Measurements from ENCODE around the gene PIMREG. TPM values are rescaled to one million over a fixed set of nuclear protein-coding genes. Genes with fewer than 3 reads are reported as not detected.

PIMREG gene
- total and polyA plus RNA-seq, 4 donors = 0.35 to 3.0 (median 0.71) TPM

DNA sequence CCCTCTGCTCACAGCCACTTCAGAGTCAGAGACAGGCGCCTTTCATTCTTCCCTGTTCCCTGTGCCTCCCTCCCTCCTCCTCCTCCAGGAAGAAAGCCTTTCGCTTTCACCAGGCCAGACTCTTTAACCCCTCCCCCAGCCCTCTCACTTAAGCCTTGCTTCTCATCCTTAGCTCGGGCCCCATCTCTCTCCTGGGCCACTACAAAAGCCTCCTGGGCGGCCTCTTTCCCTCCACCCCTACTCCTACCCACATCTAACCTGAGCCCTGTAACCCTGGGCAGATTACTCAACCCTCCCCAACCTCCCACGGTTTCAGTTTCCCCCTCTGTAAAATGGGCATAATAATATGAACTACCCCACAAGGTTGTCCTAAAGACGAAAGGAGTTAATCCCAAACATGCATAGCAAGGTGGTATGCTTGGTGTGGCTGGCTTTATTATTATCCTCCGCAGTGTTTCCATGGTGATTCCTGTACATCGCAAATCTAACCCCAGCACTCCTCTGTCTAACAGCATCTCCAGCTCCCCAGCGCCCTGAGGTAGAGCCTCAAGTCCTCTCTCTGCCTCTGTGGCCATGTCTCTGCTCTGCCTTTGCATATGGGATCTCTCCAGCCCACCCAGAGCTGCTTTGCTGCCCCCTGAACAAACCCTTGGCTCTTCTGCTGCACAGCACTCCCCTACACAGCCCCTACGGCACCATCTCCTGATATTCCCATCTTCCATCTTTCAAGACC, 17.7 kb downstream of the PIMREG start:
- H3K4me3 ChIP-seq = no peak overlapping the region
- H3K4me1 ChIP-seq (ENCODE audit: control insufficient read depth in 5 of 5, insufficient read depth in 5 of 5, low read length in 5 of 5) = no peaks in the 10 kb centered on the region
- no peak for ATAC-seq (ENCODE audit: insufficient read depth, low FRiP score)
- H3K27ac ChIP-seq (ENCODE audit: low read depth in 1 of 2, low read length in 1 of 2) = no peak overlapping the region
- DNase-seq = no peak
- WGBS, 2 donors = 83 to 86% methylated on average over 10 of the region's 10 CpGs
- H3K36me3 ChIP-seq (ENCODE audit: control insufficient read depth in 4 of 4, insufficient read depth in 4 of 4, low read length in 4 of 4) = peaks cover 0 to 8% (median 0%) of the 10 kb centered on the region in 4 donors
- no peaks in the 10 kb centered on the region for H3K27me3 ChIP-seq (ENCODE audit: control insufficient read depth in 3 of 3, insufficient read depth in 3 of 3, low read length in 2 of 3)
- no peaks in the 10 kb centered on the region for H3K9me3 ChIP-seq (ENCODE audit: control insufficient read depth in 4 of 4, insufficient read depth in 3 of 4, low read length in 3 of 4)
- TF ChIP-seq, protein P1, sequence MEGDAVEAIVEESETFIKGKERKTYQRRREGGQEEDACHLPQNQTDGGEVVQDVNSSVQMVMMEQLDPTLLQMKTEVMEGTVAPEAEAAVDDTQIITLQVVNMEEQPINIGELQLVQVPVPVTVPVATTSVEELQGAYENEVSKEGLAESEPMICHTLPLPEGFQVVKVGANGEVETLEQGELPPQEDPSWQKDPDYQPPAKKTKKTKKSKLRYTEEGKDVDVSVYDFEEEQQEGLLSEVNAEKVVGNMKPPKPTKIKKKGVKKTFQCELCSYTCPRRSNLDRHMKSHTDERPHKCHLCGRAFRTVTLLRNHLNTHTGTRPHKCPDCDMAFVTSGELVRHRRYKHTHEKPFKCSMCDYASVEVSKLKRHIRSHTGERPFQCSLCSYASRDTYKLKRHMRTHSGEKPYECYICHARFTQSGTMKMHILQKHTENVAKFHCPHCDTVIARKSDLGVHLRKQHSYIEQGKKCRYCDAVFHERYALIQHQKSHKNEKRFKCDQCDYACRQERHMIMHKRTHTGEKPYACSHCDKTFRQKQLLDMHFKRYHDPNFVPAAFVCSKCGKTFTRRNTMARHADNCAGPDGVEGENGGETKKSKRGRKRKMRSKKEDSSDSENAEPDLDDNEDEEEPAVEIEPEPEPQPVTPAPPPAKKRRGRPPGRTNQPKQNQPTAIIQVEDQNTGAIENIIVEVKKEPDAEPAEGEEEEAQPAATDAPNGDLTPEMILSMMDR (IDR thresholded peaks at IDR 0.05; ENCODE audit: control extremely low read depth, extremely low read depth) = no peak
- no peak overlapping the region for H3K9ac ChIP-seq (ENCODE audit: insufficient read depth in 1 of 2, low read length in 2 of 2)

DNA sequence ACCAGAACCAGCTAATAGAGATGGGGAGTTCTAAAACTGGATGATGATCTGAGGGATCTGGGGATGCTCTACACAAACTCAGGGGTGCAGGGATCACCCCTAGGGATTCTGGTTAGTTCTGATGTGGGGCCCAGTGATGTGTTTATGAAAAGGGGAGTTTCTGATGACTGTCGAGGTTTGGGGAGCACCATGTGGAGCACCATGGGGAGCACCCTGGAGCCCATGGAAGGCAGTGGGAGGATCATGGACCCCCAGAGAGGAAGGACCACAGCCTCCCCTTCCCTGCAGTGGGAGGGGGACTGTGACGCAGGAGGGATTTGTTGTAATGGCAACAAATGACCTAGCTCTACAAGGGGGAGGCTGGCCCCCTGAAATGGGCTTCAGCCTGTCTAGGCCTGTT, 18.4 kb downstream of the PIMREG start:
- Histone ChIP-seq H3K27ac (ENCODE audit: low read depth in 1 of 2, low read length in 1 of 2) (no peak overlapping the region), H3K9me3 (ENCODE audit: control insufficient read depth in 4 of 4, insufficient read depth in 3 of 4, low read length in 3 of 4) (no peaks in the 10 kb centered on the region), H3K4me1 (ENCODE audit: control insufficient read depth in 5 of 5, insufficient read depth in 5 of 5, low read length in 5 of 5) (no peaks in the 10 kb centered on the region), H3K4me3 (no peak overlapping the region), H3K9ac (ENCODE audit: insufficient read depth in 1 of 2, low read length in 2 of 2) (no peak overlapping the region), H3K27me3 (ENCODE audit: control insufficient read depth in 3 of 3, insufficient read depth in 3 of 3, low read length in 2 of 3) (no peaks in the 10 kb centered on the region), H3K36me3 (ENCODE audit: control insufficient read depth in 4 of 4, insufficient read depth in 4 of 4, low read length in 4 of 4) (peaks cover 0 to 6% (median 0%) of the 10 kb centered on the region in 4 donors)
- ATAC-seq (ENCODE audit: insufficient read depth, low FRiP score) (no peak), DNase-seq (no peak)
- TF ChIP-seq, protein P1 (IDR thresholded peaks at IDR 0.05; ENCODE audit: control extremely low read depth, extremely low read depth) = no peak
- 87 to 94% methylated on average over 2 of the region's 2 CpGs for whole genome bisulfite sequencing, 2 donors

DNA sequence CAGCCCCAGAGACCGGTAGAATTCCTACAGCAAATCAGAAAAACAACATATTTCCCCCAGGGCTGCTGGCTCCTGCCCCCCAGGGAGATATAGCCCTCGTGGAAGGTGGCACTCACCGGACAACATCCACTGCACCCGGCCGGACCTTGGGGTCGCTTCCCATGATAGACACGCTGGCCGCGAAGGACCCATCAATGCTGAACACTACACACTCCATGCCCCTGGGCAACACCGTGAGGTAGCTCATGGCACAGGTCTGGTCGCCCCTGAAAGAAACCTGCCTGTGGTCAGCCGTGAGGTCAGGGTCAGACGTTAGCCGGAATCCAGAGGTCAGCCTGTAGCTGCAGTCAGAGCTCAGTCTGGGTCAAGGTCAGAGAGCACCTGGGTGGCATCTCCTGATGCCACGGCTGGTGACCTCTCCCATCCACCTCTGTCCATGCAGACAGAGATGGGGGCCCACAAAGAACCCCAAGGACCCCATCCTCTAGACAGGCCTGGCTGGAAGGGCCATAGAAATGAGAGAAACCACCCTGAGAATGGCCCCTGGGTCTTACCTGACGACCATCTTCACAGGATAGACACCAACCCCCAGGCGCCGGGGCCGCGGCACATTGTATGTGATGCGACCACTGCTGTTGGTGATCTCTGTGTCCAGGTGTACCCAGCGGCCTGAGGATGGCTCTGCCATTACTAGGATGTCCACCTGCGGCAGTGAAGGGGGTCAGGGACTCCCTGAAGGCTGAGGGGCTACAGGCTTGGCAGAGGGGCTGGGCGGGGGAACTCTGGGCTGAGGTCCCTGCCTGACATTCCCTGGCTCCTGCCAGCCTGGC, 19.6 kb downstream of the PIMREG start:
- no peaks in the 10 kb centered on the region for H3K27me3 ChIP-seq (ENCODE audit: control insufficient read depth in 3 of 3, insufficient read depth in 3 of 3, low read length in 2 of 3)
- TF ChIP-seq, protein P1 (IDR thresholded peaks at IDR 0.05; ENCODE audit: control extremely low read depth, extremely low read depth) = no peak
- DNase-seq = no peak
- no peaks in the 10 kb centered on the region for H3K4me1 ChIP-seq (ENCODE audit: control insufficient read depth in 5 of 5, insufficient read depth in 5 of 5, low read length in 5 of 5)
- WGBS, 2 donors = 95 to 97% methylated on average over 24 of the region's 24 CpGs
- H3K9ac ChIP-seq (ENCODE audit: insufficient read depth in 1 of 2, low read length in 2 of 2) = no peak overlapping the region
- no peak overlapping the region for H3K4me3 ChIP-seq
- H3K9me3 ChIP-seq (ENCODE audit: control insufficient read depth in 4 of 4, insufficient read depth in 3 of 4, low read length in 3 of 4) = no peaks in the 10 kb centered on the region
- H3K36me3 ChIP-seq (ENCODE audit: control insufficient read depth in 4 of 4, insufficient read depth in 4 of 4, low read length in 4 of 4) = peaks cover 0 to 6% (median 0%) of the 10 kb centered on the region in 4 donors
- no peak overlapping the region for H3K27ac ChIP-seq (ENCODE audit: low read depth in 1 of 2, low read length in 1 of 2)
- no peak for ATAC-seq (ENCODE audit: insufficient read depth, low FRiP score)
